Stimulated activated CD8-positive, alpha-beta memory T cell treated with anti-CD3 and anti-CD28 coated beads, Interleukin-4, amount 100 ng/mL, for 48 hours (primary cell): Measurements from ENCODE around the gene DBF4B.

ENCODE experiments used
- DNase-seq: peaks from one replicate; pipeline ENCODE4 v3.0.0-alpha.2; 2020

Gene DBF4B

DNA sequence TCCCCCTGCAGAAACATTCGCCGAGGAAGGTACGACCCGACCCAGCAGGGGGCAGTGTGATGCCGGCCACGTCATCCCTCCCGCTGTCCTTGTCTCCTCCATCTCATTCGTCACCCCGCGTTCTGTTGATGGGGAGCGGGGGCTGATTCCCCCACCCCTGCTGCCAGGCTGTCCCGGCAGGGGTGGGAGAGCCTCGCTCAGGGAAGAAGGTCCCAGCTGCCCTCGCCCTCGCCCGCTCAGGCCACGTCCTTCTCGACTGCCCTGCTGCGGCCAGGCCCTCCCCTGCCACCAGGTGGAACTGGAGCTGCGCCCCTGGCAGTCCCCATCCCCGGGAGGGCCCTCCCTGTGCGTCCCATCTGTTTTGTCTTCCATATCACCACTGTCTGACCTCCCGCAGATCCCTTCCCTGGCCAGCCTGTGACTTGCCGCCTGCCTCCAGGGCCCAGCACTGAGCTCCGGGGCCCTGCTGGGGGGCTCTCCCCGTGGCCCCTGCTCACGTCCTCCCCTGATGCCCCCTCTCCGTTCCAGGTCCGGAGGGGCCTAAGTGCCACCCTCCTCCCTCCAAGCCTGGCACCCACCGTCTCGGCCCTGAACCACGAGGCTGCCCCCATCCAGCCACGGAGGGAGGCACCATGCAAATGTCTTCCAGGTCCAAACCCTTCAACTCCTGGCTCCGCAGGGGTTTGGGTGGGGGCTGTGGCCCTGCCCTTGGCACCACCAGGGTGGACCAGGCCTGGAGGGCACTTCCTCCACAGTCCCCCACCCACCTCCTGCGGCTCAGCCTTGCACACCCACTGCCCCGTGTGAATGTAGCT is 71.0 kb downstream of the DBF4B start:
- DNase-seq, result peak; percentile 92

DNA sequence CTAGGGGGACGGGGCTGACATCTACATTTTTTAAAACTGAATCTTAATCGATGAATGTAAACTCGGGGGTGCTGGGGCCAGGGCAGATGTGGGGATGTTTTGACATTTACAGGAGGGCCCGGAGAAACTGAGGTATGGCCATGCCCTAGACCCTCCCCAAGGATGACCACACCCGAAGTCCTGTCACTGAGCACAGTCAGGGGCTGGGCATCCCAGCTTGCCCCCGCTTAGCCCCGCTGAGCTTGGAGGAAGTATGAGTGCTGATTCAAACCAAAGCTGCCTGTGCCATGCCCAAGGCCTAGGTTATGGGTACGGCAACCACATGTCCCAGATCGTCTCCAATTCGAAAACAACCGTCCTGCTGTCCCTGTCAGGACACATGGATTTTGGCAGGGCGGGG is 71.7 kb downstream of the DBF4B start:
- DNase-seq, result no peak

DNA sequence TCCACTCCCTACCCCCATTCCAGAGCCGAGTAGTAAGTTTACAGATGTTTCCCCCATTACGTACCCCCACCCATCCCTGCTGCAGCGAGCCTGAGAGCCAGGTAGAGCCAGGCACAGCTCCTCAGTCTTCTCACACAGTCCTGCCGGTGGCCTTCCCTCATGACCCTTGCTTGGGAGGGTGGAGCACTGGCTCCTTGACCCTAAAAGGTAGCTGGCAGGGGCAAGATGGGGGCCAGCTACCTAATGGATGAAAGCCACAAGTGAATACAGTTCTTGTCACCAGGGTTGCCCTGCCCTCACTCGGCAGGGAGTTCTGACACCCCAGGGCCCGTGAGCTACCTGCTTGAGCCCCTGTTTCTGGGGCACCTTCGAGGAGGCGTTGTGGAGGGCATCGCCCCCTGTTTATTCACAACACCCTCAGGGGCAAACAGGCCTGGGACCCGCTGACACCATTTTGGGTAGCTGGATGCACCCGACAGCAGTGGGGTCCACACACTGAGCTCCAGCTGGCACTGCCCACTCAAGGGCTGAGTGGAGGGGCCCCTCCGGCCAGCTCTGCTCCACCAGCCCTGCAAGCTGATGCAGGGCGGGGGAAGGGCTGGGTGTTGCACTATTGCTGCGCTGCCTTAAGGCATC is 72.5 kb downstream of the DBF4B start:
- DNase-seq, result no peak

DNA sequence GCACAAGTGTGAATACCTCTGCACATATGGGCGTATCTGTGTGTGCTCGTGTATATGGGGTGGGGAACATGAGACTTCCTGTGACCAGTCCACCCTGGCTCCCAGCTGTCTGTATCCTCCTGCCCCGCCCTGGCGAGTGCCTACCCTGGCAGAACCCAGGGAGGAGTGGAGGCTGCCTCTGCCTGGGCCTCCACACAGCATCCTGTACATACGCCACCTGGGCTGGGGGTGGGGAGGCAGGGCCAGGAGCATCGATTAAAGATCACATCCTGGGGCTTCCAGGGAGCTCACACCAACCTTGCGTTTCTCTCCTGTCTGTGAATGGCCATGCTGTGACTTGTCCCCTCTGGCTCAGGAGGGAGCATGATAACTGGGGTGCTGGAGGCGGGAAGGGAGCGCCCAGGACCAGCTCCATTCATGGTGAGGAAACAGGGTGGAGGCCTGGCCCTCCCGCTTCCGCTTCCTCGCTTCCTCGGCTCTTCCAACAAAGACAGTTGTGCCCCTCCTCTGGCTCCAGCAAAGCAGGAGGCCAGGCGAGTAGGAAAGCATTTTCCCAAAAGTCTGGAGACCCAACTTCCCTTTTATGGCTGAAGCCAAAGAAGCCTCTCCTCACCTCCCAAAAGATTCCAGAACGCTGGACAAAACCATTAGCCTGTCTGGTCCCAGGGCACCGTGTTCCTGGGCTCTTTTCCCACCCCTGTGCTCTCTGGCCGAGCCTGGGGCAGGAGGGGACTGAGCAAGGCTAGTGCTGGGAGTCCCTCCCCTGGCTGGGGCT is 73.3 kb downstream of the DBF4B start:
- no peak for DNase-seq

DNA sequence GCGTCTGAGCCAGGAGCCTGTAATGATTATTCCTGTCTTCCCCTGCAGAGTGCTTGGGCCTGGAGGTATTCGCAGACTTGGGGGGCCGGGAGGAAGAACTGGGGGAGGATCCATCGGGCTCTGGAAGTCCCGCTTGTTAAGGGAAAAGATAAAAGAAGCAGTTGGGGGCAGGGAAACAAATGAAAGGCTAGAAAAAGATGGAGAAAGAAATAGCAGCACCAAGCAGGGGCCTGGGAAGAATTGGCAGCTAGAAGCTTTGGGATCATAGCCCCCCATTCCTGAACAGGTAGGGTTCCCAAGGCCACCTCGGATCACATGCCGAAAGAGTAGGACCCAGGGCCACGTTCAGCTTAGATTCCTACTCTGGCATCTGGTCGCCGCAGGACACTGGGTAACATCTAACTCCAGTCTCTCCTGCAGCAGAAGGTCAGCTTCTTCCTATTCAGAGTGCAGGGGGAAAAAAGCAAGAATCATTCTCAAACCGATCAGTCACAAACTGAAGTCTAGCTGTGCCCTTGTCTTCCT is 73.9 kb downstream of the DBF4B start:
- DNase-seq, result no peak

DNA sequence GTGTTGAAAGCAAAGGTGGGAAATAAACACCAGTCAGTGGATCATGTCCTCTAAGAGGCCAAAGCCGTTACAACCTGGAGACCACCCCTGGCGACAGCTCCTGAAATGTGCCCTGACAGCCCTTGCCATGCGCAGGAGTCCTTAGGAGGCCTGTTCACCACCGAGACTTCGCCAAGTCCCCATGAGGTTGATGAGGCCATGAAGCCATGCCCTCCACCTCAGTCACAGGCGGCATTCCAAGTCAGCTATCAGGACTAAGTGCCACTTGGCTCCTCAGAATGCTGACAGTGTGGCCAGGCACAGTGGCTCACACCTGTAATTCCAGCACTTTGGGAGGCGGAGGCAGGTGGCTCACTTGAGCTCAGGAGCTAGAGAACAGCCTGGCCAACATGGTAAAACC is 77.5 kb downstream of the DBF4B start:
- no peak for DNase-seq

DNA sequence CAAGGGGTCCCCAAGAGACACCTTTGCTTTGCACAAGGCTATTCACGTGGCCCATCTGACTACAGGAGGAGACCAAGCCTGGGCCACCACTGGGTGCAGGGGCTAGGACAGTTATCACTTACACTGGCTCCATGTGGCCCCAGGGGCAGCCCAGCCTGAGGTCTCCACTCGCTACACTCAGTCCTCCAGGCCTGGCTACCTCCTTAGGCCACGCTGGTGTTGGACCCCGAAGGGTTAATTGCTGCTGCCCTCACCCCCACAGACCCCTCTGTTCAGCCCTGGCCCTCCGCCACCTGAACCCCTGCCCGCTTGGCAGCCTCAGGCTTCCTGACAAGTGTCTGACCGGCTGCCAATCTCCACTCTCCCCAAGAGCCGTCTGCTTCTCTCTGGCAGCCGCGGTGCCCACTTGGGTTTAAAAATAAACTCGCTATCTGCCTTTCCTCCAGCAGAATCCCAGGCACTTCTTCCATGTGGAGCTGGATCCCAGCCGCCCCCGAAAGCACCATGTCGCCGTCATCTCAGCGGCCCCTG is 78.2 kb downstream of the DBF4B start:
- no peak for DNase-seq

DNA sequence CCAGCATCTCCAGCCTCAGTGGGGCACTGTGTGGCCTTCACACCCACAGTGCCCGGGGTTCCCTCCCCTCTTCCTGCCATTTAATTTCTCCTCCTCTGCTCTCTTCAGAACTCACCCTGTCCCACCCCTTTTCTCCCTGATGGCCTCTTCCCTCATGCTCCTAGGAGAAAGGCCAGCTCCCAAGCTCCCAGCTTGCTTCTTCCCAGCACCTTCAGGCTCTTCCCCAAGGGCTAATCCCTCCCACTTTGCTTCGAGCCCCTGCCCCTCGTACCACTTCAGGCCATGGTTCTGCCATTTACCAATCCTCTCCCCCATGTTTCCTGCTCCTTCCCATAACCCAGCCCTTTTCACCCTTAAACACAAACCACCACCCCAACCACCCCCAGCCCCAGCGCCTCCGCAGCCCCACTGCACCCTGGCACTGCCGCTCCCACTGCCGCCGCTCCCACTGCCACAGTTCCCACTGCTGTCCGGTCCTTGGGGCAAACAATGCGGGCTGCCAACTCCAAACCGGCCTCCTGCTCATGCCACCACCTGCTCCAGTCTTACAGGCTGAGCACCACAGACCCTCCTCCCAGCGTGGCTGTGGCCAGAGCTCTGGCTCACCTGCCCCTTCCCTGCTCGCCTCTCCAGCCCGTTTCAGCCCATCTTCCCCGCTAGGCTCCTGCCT is 78.9 kb downstream of the DBF4B start:
- no peak for DNase-seq

DNA sequence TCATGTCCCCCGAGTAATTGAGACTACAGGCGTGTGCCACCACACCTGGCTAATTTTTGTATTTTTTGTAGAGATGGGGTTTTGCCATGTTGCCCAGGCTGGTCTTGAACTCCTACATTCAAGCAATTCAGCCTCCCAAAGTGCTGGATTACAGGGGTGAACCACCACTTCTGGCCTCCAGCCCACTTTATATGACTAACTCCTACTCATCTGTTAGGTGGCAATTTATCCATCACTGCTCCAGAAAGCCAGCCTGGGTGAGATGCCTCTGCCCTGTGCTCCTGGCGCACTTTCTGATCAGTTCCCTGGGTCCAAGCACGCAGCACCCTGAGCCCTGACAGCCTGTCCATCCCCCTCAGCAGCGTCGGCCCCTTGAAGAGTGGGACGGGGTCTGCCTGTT is 79.7 kb downstream of the DBF4B start:
- DNase-seq, result no peak

DNA sequence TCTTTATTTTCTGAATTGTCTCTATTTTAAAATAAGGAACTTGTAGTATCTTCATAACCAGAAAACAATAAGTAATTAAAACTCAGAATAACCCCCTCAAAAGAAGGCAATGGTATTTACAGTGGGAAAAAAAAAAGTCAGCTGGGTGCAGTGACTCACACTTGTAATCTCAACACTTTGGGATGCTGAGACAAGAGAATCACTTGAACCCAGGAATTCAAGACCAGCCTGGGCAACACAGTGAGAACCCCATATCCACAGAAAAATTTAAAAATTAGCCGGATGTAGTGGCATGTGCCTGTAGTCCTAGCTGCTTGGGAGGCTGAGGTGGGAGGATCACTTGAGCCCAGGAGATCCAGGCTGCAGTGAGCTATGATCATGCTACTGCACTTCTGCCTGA is 83.8 kb downstream of the DBF4B start:
- DNase-seq, result no peak

DNA sequence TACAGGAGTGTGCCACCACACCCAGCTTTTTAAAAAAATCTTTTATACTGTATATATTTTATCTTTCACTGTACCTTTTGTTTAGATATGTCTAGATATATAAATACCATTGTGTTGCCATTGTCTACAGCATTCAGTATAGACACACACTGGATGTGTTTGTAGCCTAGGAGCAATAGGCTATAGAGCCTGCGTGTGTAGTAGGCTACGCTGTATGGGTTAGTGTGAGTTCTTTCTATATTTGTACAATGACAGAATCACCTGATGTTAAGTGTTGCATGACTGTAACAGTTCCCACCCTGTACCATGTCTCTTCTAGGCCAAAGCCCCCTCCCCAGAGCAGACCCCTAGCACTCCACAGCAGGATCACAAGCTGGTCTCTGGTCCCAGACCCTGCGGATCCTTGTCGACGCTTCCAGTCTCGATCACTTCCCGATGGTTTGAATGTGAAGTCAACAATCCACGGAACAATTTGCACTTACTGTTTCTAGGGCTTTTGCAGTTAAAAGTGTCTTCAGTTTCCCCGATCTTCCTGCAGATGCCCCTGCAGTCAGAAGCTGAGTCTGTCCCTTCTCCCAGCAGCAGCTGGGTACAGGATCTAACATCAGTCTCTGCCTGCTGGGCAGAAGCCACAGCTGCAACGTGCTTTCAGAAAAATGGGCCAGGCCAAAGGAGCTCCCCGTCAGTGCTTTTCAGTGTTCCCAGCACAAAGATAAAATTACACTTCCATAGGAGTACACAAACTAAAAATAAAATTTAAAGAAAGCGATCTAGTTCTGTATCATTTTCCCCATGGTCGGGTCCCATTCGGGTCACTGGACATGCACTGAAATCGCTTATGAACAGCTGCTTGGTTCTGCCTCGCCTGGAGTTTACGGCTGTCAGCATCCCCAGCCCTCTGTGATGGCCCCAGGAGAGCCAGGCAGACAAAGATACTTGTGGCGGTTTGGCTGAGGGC is 85.7 kb downstream of the DBF4B start:
- DNase-seq, result no peak

DNA sequence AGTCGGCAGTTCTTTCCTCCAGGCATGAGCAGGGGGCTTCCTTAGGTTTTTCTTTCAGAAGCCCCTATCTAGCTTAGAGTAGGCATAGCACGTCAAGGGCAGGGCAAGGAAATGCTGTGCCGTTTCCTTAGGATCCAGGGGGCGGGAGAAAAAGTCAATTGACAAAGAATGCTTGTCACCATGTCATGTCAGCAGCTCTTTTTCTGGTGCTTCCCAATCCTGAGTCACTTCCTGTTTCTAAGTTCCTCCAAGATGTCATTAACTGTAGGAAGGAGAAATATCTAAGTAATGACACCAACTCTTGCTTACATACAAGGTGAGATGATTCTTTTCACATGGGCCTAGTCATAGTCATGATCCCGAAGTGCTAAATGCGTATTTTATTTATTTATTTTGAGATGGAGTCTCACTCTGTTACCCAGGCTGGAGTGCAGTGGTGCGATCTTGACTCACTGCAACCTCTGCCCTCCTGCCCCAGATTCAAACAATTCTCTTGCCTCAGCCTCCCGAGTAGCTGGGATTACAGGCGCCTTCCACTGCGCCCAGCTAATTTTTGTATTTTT is 86.5 kb downstream of the DBF4B start:
- no peak for DNase-seq

DNA sequence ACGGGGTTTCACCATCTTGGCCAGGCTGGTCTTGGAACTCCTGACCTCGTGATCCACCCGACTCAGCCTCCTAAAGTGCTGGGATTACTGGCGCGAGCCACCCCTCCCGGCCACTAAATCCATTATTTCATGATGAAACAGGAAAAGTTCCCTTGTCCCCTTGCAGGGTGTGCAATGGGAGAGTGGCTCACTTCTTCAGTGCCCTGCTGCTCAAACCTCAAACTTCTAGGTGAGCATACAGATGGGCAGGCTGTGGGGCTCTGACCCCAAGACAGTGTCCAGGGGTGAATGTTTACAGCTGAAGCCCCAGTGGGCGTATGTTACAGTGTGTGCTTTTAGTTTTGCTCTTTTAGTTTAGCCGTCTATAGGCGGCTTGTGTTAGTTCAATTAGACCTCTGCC is 87.0 kb downstream of the DBF4B start:
- DNase-seq, result no peak

DNA sequence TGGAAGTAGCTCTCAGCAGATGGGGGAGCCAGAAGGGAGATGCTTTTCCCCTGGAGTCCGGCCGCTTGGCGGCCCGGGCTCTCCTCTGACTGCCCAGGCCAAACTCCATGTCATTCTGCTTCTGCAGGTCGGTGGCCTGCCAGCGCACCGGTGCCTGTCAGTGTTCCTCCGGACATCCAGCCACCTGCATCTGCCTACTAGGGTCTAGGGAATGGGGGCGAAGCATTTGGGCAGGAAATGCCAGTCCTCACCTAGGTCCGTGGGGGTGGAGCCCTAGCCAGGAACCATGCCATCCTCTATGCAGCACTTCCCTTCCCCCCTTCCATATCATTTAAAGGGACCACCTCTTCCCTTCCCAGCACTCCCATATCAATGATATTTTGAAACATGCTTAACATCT is 87.5 kb downstream of the DBF4B start:
- no peak for DNase-seq

DNA sequence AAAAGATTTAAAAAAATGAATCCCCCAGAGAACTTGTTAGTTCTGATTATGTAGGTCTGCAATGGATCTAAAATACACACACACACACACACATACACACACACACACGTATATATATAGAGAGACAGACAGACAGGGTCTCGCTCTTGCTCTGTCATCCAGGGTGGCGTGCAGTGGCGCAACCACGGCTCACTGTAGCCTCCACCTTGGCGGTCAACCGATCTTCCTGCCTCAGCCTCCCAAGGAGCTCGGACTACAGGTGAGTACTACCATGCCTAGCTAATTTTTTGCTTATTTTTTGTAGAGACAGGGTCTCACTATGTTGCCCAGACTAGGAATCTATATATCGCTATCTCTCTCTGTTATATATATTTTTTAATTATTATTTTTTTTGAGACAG is 88.3 kb downstream of the DBF4B start:
- no peak for DNase-seq

DNA sequence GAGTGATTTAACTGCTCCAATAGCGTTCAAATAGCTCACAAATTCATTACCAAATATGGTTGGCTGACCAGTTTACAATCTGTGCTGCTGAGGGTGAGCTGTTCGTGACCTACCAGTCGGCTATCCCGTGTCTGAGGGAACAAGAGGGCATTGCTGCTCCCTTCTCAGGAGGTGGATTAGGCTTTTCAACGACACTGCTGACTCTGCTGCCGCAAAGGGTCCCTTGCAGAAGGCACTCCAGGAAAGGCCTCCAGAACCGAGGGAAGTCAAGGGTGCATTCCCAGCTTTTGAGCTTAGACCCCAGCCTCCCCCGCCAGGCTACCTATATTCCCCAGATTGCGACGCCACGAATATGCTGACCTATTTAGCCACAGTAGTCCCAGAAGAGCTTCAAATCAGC is 89.3 kb downstream of the DBF4B start:
- DNase-seq, result no peak

DNA sequence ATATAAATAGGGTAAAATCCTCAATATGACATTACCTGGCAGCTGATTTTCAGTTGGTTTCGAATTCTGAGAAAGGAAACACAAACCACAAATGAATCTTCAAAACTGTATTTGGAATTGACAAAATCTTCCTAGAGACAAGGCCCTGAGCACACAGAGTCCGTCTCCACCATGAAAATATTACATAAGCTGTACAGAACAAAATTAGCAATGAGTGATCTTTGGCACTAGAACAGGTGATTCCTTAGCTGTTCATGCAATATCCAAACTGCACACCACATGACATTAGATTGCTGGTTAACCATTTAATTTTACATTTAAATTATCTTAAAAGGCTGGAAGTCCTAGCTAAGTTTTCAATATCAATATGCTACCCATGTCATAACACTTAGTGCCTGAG is 89.9 kb downstream of the DBF4B start:
- DNase-seq, result no peak
